Embryonic facial prominence (tissue), 1 donor: Measurements from ENCODE around the gene ACLY.
A peak's percentile ranks its signal among the peaks of the same experiment; 100 is the strongest.
"Not testable (repeated sequence)": the region's sequence is repeated elsewhere in the genome, so short reads cannot be mapped to it uniquely, and the experiment has no call there.

Experiments used
- DNase-seq: peaks from one replicate; pipeline ENCODE4 v3.0.0-alpha.2; 2016; ENCODE audit errors: extremely low spot score

ACLY gene

GRCh38 chr17:41873559-41874292 is 45.0 kb downstream of the ACLY start:
- DNase-seq, result no peak

GRCh38 chr17:41871789-41872188 is 47.0 kb downstream of the ACLY start:
- DNase-seq, result no peak

- no peak for DNase-seq
These were observed 48.1 kb downstream of the ACLY start for GRCh38 chr17:41870627-41871026.

GRCh38 chr17:41870097-41870496 is 48.7 kb downstream of the ACLY start:
- no peak for DNase-seq

GRCh38 chr17:41869426-41869825 is 49.3 kb downstream of the ACLY start:
- no peak for DNase-seq

- DNase-seq, result no peak
These were observed 50.2 kb downstream of the ACLY start for GRCh38 chr17:41868568-41868967.

GRCh38 chr17:41865596-41865893 is 53.2 kb downstream of the ACLY start:
- no peak for DNase-seq

- DNase-seq, result peak; percentile 86
These were observed 53.7 kb downstream of the ACLY start, which contains the start of gene KLHL11 for GRCh38 chr17:41864836-41865595. KLHL11 (minus strand) TSS chr17:41865423; CDS start chr17:41865370, 53 bp downstream.

- DNase-seq, result peak; percentile 26
These were observed 54.3 kb downstream of the ACLY start for GRCh38 chr17:41864498-41864835.

GRCh38 chr17:41863074-41863848 is 55.5 kb downstream of the ACLY start:
- no peak for DNase-seq

GRCh38 chr17:41860254-41860931 is 58.4 kb downstream of the ACLY start:
- DNase-seq, result no peak

GRCh38 chr17:41851382-41851781 is 67.4 kb downstream of the ACLY start:
- not testable (repeated sequence) for DNase-seq

GRCh38 chr17:41849251-41849990 is 69.3 kb downstream of the ACLY start:
- DNase-seq, result no peak

GRCh38 chr17:41848788-41849187 is 70.0 kb downstream of the ACLY start:
- DNase-seq, result no peak

- DNase-seq, result no peak
These were observed 73.8 kb downstream of the ACLY start for GRCh38 chr17:41844971-41845370.

- DNase-seq, result not testable (repeated sequence)
These were observed 78.0 kb downstream of the ACLY start for GRCh38 chr17:41840781-41841180.

GRCh38 chr17:41839448-41839847 is 79.3 kb downstream of the ACLY start:
- DNase-seq, result not testable (repeated sequence)

GRCh38 chr17:41837761-41838538 is 80.8 kb downstream of the ACLY start, which contains the start of gene KLHL10:
KLHL10 (plus strand) TSS chr17:41837825; CDS start chr17:41837933, 108 bp downstream.
- DNase-seq, result no peak

- DNase-seq, result no peak
These were observed 82.1 kb downstream of the ACLY start for GRCh38 chr17:41836550-41837196.
